WTC11 (cell line): ENCODE results near the gene LEMD3. TPM values are rescaled to one million over a fixed set of nuclear protein-coding genes. Genes with fewer than 3 reads are reported as not detected.

Source experiments
- ATAC-seq: fragments of 200-7000 bp; cut with Tn5 transposase; 2 replicates; pipeline ENCODE4 v1.10.0; 2021; ENCODE audit warnings: mild to moderate bottlenecking, moderate library complexity
- CTCF ChIA-PET: fragments of 300-600 bp; sonication (Branson Sonifier 250); formaldehyde crosslinking; loops from one replicate; lab custom pipeline; 2021; ENCODE audit warnings: antibody characterized with exemption; lab: Charles Lee
- POLR2A ChIA-PET: fragments of 350-600 bp; sonication (Branson Sonifier 250); formaldehyde crosslinking; loops from one replicate; lab custom pipeline; 2021; ENCODE audit warnings: antibody characterized with exemption; lab: Charles Lee
- DNase-seq: peaks from one replicate; pipeline ENCODE4 v3.0.0; 2021; ENCODE audit warnings: low spot score
- H3K27ac Mint-ChIP-seq: 2 replicates; pipeline ENCODE4 v1.8.0; 2021; ENCODE audit warnings: mixed read lengths
- H3K27me3 Mint-ChIP-seq: 2 replicates; pipeline ENCODE4 v1.8.0; 2021; ENCODE audit warnings: low read depth, mild to moderate bottlenecking, moderate library complexity, mixed read lengths
- H3K36me3 Mint-ChIP-seq: 2 replicates; pipeline ENCODE4 v1.8.0; 2021; ENCODE audit warnings: mixed read lengths
- H3K4me1 Mint-ChIP-seq: 2 replicates; pipeline ENCODE4 v1.8.0; 2022; ENCODE audit warnings: mixed read lengths
- H3K4me3 Mint-ChIP-seq: 2 replicates; pipeline ENCODE4 v1.8.0; 2021; ENCODE audit warnings: mild to moderate bottlenecking, moderate library complexity, mixed read lengths
- H3K9me3 Mint-ChIP-seq: 2 replicates; pipeline ENCODE4 v1.8.0; 2021; ENCODE audit warnings: mixed read lengths
- ATF1 ChIP-seq: sonication (generic); formaldehyde crosslinking; IDR thresholded peaks from 2 replicates; pipeline ENCODE4 v1.8.1; 2023; ENCODE audit warnings: mild to moderate bottlenecking, moderate library complexity, missing genetic modification reagents
- CBFB ChIP-seq: sonication (generic); formaldehyde crosslinking; IDR thresholded peaks from 2 replicates; pipeline ENCODE4 v1.8.1; 2022; ENCODE audit warnings: mild to moderate bottlenecking, low read depth, missing genetic modification reagents
- FOXK1 ChIP-seq: sonication (generic); formaldehyde crosslinking; IDR thresholded peaks from 2 replicates; pipeline ENCODE4 v1.8.0; 2022; ENCODE audit warnings: mild to moderate bottlenecking, moderate library complexity, missing genetic modification reagents
- GRHL2 ChIP-seq: fragments of 250-450 bp; sonication (Bioruptor Pico); IDR thresholded peaks from 2 replicates; pipeline ENCODE4 v1.8.0; 2022; ENCODE audit warnings: mild to moderate bottlenecking, moderate library complexity; ENCODE audit not compliant: insufficient replicate concordance, severe bottlenecking
- NFE2L1 ChIP-seq: sonication (generic); formaldehyde crosslinking; IDR thresholded peaks from 2 replicates; pipeline ENCODE4 v1.8.1; 2023; ENCODE audit warnings: missing genetic modification reagents
- NR1H2 ChIP-seq: sonication (generic); formaldehyde crosslinking; IDR thresholded peaks from 2 replicates; pipeline ENCODE4 v1.9.0; 2021; ENCODE audit warnings: mild to moderate bottlenecking, moderate library complexity, missing genetic modification reagents
- NR2C2 ChIP-seq: sonication (generic); formaldehyde crosslinking; IDR thresholded peaks from 2 replicates; pipeline ENCODE4 v1.8.0; 2022; ENCODE audit warnings: mild to moderate bottlenecking, missing genetic modification reagents
- RORB ChIP-seq: fragments of 250-450 bp; sonication (Bioruptor Pico); IDR thresholded peaks from 2 replicates; pipeline ENCODE4 v1.9.0; 2021; ENCODE audit warnings: mild to moderate bottlenecking
- SMAD3 ChIP-seq: sonication (generic); formaldehyde crosslinking; IDR thresholded peaks from 2 replicates; pipeline ENCODE4 v1.8.0; 2022; ENCODE audit warnings: missing genetic modification reagents, mild to moderate bottlenecking, borderline replicate concordance
- SMAD4 ChIP-seq: sonication (generic); formaldehyde crosslinking; IDR thresholded peaks from 2 replicates; pipeline ENCODE4 v1.8.0; 2022; ENCODE audit warnings: mild to moderate bottlenecking, missing genetic modification reagents
- SP1 ChIP-seq: sonication (generic); formaldehyde crosslinking; conservative IDR thresholded peaks from 2 replicates; pipeline ENCODE4 v1.8.1; 2022; ENCODE audit warnings: missing genetic modification reagents
- TEAD1 ChIP-seq: sonication (generic); formaldehyde crosslinking; IDR thresholded peaks from 2 replicates; pipeline ENCODE4 v1.8.0; 2022; ENCODE audit warnings: mild to moderate bottlenecking, missing genetic modification reagents
- ZNF232 ChIP-seq: sonication (generic); formaldehyde crosslinking; IDR thresholded peaks from 2 replicates; pipeline ENCODE4 v1.8.0; 2022; ENCODE audit warnings: mild to moderate bottlenecking, missing genetic modification reagents
- ZNF416 ChIP-seq: fragments of 250-450 bp; sonication (Bioruptor Pico); IDR thresholded peaks from 2 replicates; pipeline ENCODE4 v1.9.0; 2021; ENCODE audit warnings: mild to moderate bottlenecking, inconsistent platforms
- ZNF423 ChIP-seq: fragments of 250-450 bp; sonication (Bioruptor Pico); IDR thresholded peaks from 2 replicates; pipeline ENCODE4 v2.1.2; 2022; ENCODE audit warnings: mild to moderate bottlenecking, moderate library complexity
- total RNA-seq: library from RNA; stranded (reverse); gene quantifications from 3 replicates; pipeline ENCODE4 v1.2.3, GENCODE V29; 2021
- TF ChIP-seq, protein P1 (sequence below): sonication (generic); formaldehyde crosslinking; conservative IDR thresholded peaks from 2 replicates; pipeline ENCODE4 v1.8.1; 2023; ENCODE audit warnings: mild to moderate bottlenecking, low read depth, missing genetic modification reagents, moderate library complexity
- TF ChIP-seq, protein P2 (sequence below): sonication (generic); formaldehyde crosslinking; IDR thresholded peaks from 2 replicates; pipeline ENCODE4 v1.8.1; 2023; ENCODE audit warnings: mild to moderate bottlenecking, missing genetic modification reagents, moderate library complexity
- TF ChIP-seq, protein P3 (sequence below): sonication (generic); formaldehyde crosslinking; conservative IDR thresholded peaks from 2 replicates; pipeline ENCODE4 v1.8.1; 2022; ENCODE audit warnings: mild to moderate bottlenecking, missing genetic modification reagents
- TF ChIP-seq, protein P4 (sequence below): sonication (generic); formaldehyde crosslinking; IDR thresholded peaks from 2 replicates; pipeline ENCODE4 v1.8.1; 2023; ENCODE audit warnings: mild to moderate bottlenecking, missing genetic modification reagents, borderline replicate concordance
- TF ChIP-seq, protein P5 (sequence below): sonication (generic); formaldehyde crosslinking; IDR thresholded peaks from 2 replicates; pipeline ENCODE4 v1.8.1; 2023; ENCODE audit warnings: mild to moderate bottlenecking, missing genetic modification reagents
- TF ChIP-seq, protein P6 (sequence below): sonication (generic); formaldehyde crosslinking; IDR thresholded peaks from 2 replicates; pipeline ENCODE4 v1.8.1; 2022; ENCODE audit warnings: low read depth, missing genetic modification reagents, borderline replicate concordance

LEMD3 gene
- total RNA-seq, 1 experiment from 2014 or later, result 31.3 TPM

DNA sequence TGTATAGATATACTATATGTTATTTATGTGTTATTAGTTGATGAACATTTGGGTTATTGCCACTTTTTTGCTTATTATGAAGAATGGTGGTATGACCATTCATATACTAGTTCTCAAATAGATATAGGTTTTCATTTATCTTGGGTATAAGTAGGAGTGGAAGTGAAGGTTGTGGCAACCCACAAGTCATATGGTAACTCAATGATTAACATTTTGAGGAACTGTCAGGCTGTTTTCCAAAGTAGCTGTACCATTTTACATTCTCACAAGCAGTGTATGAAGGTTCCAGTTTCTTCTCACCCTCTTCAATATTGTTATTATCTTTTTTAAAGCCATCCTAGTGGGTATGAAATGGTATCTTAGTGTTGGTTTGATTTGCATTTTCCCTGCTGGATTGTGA lies 90.1 kb downstream of the LEMD3 start:
- no peaks in the 10 kb centered on the region for H3K36me3 Mint-ChIP-seq
- no peak for DNase-seq
- H3K4me1 Mint-ChIP-seq, result peaks cover 3% of the 10 kb centered on the region
- no peak for ATAC-seq
- TF ChIP-seq TEAD1 (CRISPR knock-in tag), result no peak
- no peak for TF ChIP-seq ATF1 (CRISPR knock-in tag)
- TF ChIP-seq SP1 (CRISPR knock-in tag), result no peak
- no peak for TF ChIP-seq NR2C2 (CRISPR knock-in tag)
- TF ChIP-seq, protein P1, sequence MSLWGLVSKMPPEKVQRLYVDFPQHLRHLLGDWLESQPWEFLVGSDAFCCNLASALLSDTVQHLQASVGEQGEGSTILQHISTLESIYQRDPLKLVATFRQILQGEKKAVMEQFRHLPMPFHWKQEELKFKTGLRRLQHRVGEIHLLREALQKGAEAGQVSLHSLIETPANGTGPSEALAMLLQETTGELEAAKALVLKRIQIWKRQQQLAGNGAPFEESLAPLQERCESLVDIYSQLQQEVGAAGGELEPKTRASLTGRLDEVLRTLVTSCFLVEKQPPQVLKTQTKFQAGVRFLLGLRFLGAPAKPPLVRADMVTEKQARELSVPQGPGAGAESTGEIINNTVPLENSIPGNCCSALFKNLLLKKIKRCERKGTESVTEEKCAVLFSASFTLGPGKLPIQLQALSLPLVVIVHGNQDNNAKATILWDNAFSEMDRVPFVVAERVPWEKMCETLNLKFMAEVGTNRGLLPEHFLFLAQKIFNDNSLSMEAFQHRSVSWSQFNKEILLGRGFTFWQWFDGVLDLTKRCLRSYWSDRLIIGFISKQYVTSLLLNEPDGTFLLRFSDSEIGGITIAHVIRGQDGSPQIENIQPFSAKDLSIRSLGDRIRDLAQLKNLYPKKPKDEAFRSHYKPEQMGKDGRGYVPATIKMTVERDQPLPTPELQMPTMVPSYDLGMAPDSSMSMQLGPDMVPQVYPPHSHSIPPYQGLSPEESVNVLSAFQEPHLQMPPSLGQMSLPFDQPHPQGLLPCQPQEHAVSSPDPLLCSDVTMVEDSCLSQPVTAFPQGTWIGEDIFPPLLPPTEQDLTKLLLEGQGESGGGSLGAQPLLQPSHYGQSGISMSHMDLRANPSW (CRISPR knock-in tag), result no peak
- TF ChIP-seq, protein P2, sequence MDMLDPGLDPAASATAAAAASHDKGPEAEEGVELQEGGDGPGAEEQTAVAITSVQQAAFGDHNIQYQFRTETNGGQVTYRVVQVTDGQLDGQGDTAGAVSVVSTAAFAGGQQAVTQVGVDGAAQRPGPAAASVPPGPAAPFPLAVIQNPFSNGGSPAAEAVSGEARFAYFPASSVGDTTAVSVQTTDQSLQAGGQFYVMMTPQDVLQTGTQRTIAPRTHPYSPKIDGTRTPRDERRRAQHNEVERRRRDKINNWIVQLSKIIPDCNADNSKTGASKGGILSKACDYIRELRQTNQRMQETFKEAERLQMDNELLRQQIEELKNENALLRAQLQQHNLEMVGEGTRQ, result no peak
- TF ChIP-seq SMAD3 (CRISPR knock-in tag), result no peak
- TF ChIP-seq, all 79 proteins: peak for 0
- POLR2A ChIA-PET, result no interaction called here
- Mint-ChIP-seq H3K27ac (no peak overlapping the region), H3K9me3 (no peaks in the 10 kb centered on the region), H3K4me3 (no peak overlapping the region), H3K27me3 (no peaks in the 10 kb centered on the region)
- CTCF ChIA-PET, result no interaction called here

DNA sequence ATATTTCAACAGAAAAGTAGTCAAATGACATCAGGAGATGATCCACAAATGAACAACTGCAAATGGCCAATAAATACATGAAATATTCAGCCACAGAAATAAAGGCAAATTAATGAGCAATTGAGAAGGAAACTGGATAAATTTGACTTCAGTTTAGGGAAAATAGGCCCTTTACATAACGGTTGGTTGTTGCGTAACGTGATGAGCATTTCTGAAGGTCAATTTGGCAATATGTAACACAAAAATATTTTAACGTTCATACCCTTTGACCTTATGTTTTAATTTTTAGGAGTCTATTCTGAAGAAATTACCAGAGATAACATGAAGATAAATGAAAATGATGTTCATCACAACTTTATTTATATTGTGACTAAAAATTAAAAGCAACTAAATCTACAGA lies 94.4 kb downstream of the LEMD3 start:
- H3K4me1 Mint-ChIP-seq, result peaks cover 3% of the 10 kb centered on the region
- POLR2A ChIA-PET, result no interaction called here
- H3K36me3 Mint-ChIP-seq, result no peaks in the 10 kb centered on the region
- no peaks in the 10 kb centered on the region for H3K9me3 Mint-ChIP-seq
- no peak overlapping the region for H3K4me3 Mint-ChIP-seq
- H3K27ac Mint-ChIP-seq, result no peak overlapping the region
- H3K27me3 Mint-ChIP-seq, result no peaks in the 10 kb centered on the region; the same call in 1 of the 2 replicates
- CTCF ChIA-PET, result no interaction called here
- ATAC-seq, result no peak
- no peak for DNase-seq
- TF ChIP-seq, protein P3, sequence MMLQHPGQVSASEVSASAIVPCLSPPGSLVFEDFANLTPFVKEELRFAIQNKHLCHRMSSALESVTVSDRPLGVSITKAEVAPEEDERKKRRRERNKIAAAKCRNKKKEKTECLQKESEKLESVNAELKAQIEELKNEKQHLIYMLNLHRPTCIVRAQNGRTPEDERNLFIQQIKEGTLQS (CRISPR knock-in tag), result no peak
- TF ChIP-seq SMAD4 (CRISPR knock-in tag), result no peak
- TF ChIP-seq ZNF416 (CRISPR knock-in tag), result no peak
- no peak for TF ChIP-seq ZNF232 (CRISPR knock-in tag)
- TF ChIP-seq, protein P2, result no peak
- TF ChIP-seq ZNF423, result no peak
- TF ChIP-seq, protein P4, sequence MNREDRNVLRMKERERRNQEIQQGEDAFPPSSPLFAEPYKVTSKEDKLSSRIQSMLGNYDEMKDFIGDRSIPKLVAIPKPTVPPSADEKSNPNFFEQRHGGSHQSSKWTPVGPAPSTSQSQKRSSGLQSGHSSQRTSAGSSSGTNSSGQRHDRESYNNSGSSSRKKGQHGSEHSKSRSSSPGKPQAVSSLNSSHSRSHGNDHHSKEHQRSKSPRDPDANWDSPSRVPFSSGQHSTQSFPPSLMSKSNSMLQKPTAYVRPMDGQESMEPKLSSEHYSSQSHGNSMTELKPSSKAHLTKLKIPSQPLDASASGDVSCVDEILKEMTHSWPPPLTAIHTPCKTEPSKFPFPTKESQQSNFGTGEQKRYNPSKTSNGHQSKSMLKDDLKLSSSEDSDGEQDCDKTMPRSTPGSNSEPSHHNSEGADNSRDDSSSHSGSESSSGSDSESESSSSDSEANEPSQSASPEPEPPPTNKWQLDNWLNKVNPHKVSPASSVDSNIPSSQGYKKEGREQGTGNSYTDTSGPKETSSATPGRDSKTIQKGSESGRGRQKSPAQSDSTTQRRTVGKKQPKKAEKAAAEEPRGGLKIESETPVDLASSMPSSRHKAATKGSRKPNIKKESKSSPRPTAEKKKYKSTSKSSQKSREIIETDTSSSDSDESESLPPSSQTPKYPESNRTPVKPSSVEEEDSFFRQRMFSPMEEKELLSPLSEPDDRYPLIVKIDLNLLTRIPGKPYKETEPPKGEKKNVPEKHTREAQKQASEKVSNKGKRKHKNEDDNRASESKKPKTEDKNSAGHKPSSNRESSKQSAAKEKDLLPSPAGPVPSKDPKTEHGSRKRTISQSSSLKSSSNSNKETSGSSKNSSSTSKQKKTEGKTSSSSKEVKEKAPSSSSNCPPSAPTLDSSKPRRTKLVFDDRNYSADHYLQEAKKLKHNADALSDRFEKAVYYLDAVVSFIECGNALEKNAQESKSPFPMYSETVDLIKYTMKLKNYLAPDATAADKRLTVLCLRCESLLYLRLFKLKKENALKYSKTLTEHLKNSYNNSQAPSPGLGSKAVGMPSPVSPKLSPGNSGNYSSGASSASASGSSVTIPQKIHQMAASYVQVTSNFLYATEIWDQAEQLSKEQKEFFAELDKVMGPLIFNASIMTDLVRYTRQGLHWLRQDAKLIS (CRISPR knock-in tag), result no peak
- TF ChIP-seq TEAD1 (CRISPR knock-in tag), result no peak
- TF ChIP-seq, protein P5, sequence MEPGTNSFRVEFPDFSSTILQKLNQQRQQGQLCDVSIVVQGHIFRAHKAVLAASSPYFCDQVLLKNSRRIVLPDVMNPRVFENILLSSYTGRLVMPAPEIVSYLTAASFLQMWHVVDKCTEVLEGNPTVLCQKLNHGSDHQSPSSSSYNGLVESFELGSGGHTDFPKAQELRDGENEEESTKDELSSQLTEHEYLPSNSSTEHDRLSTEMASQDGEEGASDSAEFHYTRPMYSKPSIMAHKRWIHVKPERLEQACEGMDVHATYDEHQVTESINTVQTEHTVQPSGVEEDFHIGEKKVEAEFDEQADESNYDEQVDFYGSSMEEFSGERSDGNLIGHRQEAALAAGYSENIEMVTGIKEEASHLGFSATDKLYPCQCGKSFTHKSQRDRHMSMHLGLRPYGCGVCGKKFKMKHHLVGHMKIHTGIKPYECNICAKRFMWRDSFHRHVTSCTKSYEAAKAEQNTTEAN (CRISPR knock-in tag), result no peak
- no peak for TF ChIP-seq RORB (CRISPR knock-in tag)
- TF ChIP-seq, protein P6, sequence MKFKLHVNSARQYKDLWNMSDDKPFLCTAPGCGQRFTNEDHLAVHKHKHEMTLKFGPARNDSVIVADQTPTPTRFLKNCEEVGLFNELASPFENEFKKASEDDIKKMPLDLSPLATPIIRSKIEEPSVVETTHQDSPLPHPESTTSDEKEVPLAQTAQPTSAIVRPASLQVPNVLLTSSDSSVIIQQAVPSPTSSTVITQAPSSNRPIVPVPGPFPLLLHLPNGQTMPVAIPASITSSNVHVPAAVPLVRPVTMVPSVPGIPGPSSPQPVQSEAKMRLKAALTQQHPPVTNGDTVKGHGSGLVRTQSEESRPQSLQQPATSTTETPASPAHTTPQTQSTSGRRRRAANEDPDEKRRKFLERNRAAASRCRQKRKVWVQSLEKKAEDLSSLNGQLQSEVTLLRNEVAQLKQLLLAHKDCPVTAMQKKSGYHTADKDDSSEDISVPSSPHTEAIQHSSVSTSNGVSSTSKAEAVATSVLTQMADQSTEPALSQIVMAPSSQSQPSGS (CRISPR knock-in tag), result no peak
- TF ChIP-seq CBFB (CRISPR knock-in tag), result no peak
- no peak for TF ChIP-seq NFE2L1
- TF ChIP-seq FOXK1 (CRISPR knock-in tag), result no peak
- no peak for TF ChIP-seq SMAD3 (CRISPR knock-in tag)
- no peak for TF ChIP-seq GRHL2
- TF ChIP-seq NR1H2, result no peak
- TF ChIP-seq, protein P1 (CRISPR knock-in tag), result no peak
